ENCODE results near the gene PRKCZ. TPM values are rescaled to one million over a fixed set of nuclear protein-coding genes. Genes with fewer than 3 reads are reported as not detected.
"Not testable (repeated sequence)": the region's sequence is repeated elsewhere in the genome, so short reads cannot be mapped to it uniquely, and the experiment has no call there.

The PRKCZ gene
- total RNA-seq, 2 donors from 2014 or later: 50.4 to 72.2 TPM

DNA sequence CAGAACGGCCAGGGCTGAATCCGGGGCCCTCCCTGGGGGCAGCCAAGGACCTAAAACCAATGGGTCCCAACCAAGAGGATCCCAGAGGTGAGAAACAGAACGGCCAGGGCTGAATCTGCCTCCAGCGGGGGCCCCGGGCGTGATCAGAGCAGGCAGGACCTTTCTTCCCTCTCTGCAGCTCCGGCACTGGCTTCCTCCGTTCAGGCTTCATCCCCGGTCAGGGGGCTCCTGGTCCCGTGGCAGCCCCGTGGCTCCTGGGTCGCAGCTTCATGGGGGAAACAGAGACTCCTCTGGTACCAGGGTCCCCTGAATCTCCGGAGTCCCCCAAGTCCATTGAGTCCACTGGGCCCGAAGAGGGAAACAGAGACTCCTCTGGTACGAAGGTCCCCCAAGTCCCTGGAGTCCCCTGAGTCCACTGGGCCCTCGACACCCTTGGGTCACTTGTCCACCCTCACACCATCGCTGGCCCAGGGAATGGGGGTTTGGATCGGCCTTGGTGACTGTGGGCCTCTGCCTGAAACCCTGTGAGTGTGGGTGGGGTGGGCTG, 60.1 kb downstream of the PRKCZ start:
- TF ChIP-seq, protein P1, sequence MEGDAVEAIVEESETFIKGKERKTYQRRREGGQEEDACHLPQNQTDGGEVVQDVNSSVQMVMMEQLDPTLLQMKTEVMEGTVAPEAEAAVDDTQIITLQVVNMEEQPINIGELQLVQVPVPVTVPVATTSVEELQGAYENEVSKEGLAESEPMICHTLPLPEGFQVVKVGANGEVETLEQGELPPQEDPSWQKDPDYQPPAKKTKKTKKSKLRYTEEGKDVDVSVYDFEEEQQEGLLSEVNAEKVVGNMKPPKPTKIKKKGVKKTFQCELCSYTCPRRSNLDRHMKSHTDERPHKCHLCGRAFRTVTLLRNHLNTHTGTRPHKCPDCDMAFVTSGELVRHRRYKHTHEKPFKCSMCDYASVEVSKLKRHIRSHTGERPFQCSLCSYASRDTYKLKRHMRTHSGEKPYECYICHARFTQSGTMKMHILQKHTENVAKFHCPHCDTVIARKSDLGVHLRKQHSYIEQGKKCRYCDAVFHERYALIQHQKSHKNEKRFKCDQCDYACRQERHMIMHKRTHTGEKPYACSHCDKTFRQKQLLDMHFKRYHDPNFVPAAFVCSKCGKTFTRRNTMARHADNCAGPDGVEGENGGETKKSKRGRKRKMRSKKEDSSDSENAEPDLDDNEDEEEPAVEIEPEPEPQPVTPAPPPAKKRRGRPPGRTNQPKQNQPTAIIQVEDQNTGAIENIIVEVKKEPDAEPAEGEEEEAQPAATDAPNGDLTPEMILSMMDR (IDR thresholded peaks at IDR 0.05): no peak
- Histone ChIP-seq H3K4me3 (no peak overlapping the region), H3K27me3 (no peaks in the 10 kb centered on the region), H3K9me3 (no peaks in the 10 kb centered on the region), H3K36me3 (no peaks in the 10 kb centered on the region), H3K27ac (no peak overlapping the region), H3K4me1 (no peaks in the 10 kb centered on the region), H3K9ac (ENCODE audit: low read depth in 2 of 2, low read length in 2 of 2) (no peak overlapping the region)
- intact Hi-C loops (cut with DNase I): no loop called here
- no peak for DNase-seq

DNA sequence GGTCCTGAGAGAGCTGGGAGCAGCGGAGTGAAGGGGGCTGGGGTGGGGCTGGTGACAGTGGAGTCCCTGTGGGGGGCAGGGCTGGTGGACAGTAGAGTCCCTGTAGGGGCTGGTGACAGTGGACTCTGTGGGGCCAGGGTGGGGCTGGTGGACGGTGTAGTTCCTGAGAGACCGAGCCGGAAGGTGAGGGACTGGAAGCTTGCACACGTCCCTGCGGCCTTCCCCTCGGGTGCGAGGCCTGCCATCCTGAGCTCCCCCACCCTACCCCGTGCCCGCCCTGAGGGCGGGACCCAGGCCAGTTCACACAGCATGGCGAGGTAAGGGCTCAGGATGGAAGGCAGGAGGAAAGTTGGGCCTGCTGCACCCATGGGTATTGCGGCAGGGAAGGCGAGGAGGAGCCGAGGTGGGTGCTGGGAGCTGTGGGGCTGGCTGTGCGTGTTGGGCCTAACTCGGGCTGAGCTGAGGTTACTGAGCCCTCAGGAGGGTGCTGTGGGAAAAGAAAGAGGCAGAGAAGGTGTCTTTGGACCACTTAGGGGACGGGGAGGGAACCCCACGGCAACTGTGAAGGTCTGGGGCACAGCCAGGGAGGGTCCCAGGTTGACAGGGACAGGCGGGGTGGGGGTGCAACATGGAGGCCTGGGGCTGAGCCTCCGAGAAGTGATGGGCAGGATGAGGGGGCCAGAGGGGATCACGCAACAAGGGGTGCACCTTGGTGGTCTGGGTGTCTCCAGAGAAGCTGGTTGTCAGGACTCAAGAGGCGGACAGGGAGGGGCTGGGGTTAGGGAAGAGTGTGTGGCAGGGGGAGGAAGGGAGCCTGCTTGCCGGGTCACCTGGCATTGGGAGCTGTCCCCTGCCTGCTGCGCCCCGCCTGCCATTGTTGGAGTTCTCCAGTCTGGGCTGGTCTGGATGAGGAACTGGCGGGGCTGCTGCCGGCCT, 60.8 kb downstream of the PRKCZ start:
- intact Hi-C loops (cut with DNase I): no loop called here
- H3K27me3 ChIP-seq: no peaks in the 10 kb centered on the region
- no peak for DNase-seq
- TF ChIP-seq, protein P1 (IDR thresholded peaks at IDR 0.05): no peak
- no peaks in the 10 kb centered on the region for H3K9me3 ChIP-seq
- no peaks in the 10 kb centered on the region for H3K4me1 ChIP-seq
- no peaks in the 10 kb centered on the region for H3K36me3 ChIP-seq
- H3K4me3 ChIP-seq: no peak overlapping the region
- no peak overlapping the region for H3K27ac ChIP-seq
- no peak overlapping the region for H3K9ac ChIP-seq (ENCODE audit: low read depth in 2 of 2, low read length in 2 of 2)

DNA sequence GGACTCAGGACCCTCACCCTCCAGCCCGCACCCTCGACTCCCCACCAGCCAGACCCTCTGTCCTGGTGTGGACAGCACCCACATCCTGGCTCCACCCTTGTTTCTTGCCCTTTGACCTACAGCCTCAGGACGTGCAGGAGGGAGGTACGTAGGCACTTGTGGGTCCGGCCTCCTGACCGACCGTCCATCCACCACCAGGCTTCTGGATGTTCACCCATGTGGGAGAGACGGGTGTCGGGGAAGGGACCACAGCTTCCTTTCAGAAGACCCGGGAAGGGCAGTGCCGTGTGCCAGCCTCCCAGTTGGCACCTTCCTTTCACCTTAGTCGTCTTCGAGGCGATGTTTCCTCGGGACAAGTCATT, 61.4 kb downstream of the PRKCZ start:
- Histone ChIP-seq H3K27me3 (no peaks in the 10 kb centered on the region), H3K4me1 (no peaks in the 10 kb centered on the region), H3K9ac (ENCODE audit: low read depth in 2 of 2, low read length in 2 of 2) (no peak overlapping the region), H3K4me3 (no peak overlapping the region), H3K36me3 (no peaks in the 10 kb centered on the region), H3K27ac (no peak overlapping the region), H3K9me3 (no peaks in the 10 kb centered on the region)
- TF ChIP-seq, protein P1 (IDR thresholded peaks at IDR 0.05): no peak
- no peak for DNase-seq
- intact Hi-C loops (cut with DNase I): no loop called here

DNA sequence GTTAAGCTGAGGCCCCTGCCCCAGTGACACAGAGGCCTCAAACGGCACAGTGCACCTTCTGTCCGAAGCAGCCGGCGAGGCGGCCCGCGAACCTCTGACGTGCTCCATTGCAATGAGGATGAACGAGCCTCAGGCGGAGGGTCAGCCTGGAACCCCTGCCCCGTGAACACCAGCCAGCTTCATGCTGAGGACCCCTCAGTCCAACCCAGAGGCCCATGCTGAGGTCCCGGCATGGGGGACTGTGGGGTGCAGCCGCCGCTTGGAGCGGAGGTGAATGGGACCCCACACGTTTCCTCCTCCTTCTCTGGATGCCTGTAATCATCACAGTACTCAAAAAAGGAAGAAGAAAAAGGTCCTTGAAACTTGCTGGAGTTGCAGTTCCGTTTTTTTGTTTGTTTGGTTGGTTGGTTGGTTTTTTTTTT, 62.1 kb downstream of the PRKCZ start:
- intact Hi-C loops (cut with DNase I): no loop called here
- Histone ChIP-seq H3K4me1 (no peaks in the 10 kb centered on the region), H3K9me3 (no peaks in the 10 kb centered on the region), H3K27ac (no peak overlapping the region), H3K27me3 (no peaks in the 10 kb centered on the region), H3K4me3 (no peak overlapping the region), H3K9ac (ENCODE audit: low read depth in 2 of 2, low read length in 2 of 2) (no peak overlapping the region), H3K36me3 (no peaks in the 10 kb centered on the region)
- DNase-seq: no peak
- TF ChIP-seq, protein P1 (IDR thresholded peaks at IDR 0.05): no peak

DNA sequence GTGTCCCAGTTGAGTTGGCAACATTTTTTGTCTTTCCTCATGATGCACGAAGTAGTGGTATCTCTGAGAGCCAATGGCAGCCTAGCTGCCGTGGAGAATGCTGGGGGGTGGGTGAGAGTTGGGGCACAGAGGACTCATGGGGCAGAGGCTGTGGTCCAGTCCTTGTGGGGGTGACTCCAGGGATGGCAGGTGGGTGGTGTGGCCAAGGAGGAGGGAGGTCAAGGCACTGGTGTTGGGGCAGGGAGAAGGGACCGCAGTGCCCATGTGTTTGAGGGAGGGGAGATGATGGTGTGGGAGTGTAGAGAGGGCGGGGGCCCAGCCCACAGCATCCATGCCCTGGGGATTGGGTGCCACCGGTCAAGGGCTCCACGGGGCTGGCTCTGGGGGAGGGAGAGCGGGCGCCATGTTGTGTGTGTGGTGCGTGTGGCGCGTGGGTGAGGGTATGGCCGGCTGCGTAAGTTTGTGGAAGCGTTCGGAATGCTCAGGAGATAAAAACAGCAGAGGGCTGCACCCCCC, 63.5 kb downstream of the PRKCZ start:
- Histone ChIP-seq H3K36me3 (no peaks in the 10 kb centered on the region), H3K27me3 (no peaks in the 10 kb centered on the region), H3K9me3 (no peaks in the 10 kb centered on the region), H3K9ac (ENCODE audit: low read depth in 2 of 2, low read length in 2 of 2) (no peak overlapping the region), H3K27ac (no peak overlapping the region), H3K4me3 (no peak overlapping the region), H3K4me1 (no peaks in the 10 kb centered on the region)
- no peak for DNase-seq
- TF ChIP-seq, protein P1 (IDR thresholded peaks at IDR 0.05): no peak
- intact Hi-C loops (cut with DNase I): no loop called here

DNA sequence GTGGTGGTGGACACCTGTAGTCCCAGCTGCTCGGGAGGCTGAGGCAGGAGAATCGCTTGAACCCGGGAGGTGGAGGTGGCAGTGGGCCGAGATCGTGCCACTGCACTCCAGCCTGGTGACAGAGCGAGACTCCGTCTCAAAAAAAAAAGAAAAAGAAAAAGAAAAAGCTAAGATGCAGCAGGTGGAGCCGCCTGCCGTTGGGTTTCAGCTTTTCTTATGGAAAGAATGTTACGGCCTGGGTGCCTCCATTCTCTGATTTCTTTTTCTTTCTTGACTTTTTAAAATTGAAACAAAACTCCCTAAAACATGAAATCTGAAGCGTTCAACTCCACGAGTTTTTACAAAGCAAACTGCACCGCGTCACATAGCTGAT, 64.4 kb downstream of the PRKCZ start:
- intact Hi-C loops (cut with DNase I); H3K9ac ChIP-seq (ENCODE audit: low read depth in 2 of 2, low read length in 2 of 2); H3K27ac ChIP-seq; H3K4me3 ChIP-seq; H3K4me1 ChIP-seq; DNase-seq; H3K36me3 ChIP-seq; H3K9me3 ChIP-seq; H3K27me3 ChIP-seq: not testable (repeated sequence)

All from colonic mucosa (tissue), 4 donors.